PC-3 (cell line): Measurements from ENCODE around the gene CFH.

Experiments
- EZH2 ChIP-seq: fragments of 300-600 bp; sonication (generic); IDR thresholded peaks from one replicate; pipeline ENCODE4 v1.6.1; 2017; ENCODE audit warnings: antibody characterized with exemption, mild to moderate bottlenecking, low read length; ENCODE audit not compliant: unreplicated experiment
- TF ChIP-seq, protein P1 (sequence below): fragments of 300-600 bp; sonication (generic); conservative IDR thresholded peaks from 2 replicates; pipeline ENCODE4 v1.5.1; 2017; ENCODE audit warnings: antibody characterized with exemption, low read depth, mild to moderate bottlenecking, low read length

DNA sequence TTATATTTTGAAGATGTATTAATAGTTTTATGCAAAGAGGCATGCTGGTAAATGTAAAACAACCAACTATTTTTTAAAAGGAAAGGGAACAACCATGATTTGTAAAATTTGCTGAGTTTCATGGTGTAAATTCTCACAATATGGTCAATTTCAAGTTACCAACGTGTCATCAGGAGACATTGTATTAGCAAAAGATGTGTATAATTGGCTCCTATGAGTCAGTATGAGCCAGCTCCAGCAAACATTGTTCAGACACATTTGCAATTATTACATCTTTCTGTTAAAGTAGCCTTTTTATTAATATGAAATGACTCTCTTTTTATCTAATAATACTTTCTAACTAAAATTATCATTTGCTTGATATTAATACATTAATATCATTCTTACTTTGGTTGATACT is 15.3 kb downstream of the CFH start:
- TF ChIP-seq, protein P1, sequence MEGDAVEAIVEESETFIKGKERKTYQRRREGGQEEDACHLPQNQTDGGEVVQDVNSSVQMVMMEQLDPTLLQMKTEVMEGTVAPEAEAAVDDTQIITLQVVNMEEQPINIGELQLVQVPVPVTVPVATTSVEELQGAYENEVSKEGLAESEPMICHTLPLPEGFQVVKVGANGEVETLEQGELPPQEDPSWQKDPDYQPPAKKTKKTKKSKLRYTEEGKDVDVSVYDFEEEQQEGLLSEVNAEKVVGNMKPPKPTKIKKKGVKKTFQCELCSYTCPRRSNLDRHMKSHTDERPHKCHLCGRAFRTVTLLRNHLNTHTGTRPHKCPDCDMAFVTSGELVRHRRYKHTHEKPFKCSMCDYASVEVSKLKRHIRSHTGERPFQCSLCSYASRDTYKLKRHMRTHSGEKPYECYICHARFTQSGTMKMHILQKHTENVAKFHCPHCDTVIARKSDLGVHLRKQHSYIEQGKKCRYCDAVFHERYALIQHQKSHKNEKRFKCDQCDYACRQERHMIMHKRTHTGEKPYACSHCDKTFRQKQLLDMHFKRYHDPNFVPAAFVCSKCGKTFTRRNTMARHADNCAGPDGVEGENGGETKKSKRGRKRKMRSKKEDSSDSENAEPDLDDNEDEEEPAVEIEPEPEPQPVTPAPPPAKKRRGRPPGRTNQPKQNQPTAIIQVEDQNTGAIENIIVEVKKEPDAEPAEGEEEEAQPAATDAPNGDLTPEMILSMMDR, result no peak
- TF ChIP-seq EZH2, result no peak
